HTERT RPE-1 (cell line): ENCODE measurements around the gene PRKACA.

Experiments
- in situ Hi-C: fragments of 300-500 bp; cut with MboI; formaldehyde crosslinking; loops from 4 replicates; pipeline ENCODE4 v1.14.3; 2020; ENCODE audit warnings: low sequenced_read_pairs

Gene PRKACA

DNA sequence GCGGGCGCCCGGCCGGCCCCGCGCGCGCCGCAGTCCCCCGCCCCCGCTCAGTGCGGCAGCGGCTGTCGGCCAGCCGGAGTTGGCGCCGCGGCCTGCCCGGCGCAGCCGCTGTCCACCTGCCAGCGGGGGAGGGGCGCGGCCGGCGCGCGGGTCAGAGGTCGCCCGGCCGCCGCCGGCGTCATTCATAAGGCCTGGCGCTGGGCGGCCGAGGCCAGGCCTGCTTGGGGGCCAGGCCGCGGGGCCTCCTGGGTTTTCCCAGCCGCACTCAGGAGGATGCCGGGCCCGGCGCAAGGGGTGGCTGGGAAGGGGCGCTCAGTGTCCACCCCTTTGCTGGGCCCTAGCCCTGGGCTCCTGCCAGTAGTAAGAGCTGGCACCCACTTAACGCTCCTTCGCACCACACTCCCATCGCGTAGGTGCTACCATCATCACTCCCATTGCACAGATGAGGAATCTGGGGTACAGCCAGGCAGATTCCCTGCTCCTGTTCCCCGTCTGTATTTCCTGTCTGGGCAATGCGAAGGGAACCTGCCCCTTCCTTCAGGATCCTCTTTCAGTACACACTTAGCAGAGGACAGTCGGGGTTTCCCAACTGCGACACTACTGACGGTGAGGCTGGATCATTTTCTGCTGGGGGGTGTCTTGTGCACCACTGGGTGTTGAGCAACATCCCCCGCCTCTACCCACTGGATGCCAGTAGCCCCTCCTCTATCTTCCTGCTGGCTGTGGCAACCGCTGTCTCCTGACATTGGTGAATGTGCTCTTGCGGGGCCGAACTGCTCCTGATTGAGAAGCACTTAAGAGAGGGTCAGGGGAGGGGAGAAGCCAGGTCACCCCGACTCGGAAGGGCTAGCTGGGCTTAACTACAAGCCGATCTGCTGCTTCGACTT is 846 bp upstream of the PRKACA start:
- in situ Hi-C loops: no loop called here

DNA sequence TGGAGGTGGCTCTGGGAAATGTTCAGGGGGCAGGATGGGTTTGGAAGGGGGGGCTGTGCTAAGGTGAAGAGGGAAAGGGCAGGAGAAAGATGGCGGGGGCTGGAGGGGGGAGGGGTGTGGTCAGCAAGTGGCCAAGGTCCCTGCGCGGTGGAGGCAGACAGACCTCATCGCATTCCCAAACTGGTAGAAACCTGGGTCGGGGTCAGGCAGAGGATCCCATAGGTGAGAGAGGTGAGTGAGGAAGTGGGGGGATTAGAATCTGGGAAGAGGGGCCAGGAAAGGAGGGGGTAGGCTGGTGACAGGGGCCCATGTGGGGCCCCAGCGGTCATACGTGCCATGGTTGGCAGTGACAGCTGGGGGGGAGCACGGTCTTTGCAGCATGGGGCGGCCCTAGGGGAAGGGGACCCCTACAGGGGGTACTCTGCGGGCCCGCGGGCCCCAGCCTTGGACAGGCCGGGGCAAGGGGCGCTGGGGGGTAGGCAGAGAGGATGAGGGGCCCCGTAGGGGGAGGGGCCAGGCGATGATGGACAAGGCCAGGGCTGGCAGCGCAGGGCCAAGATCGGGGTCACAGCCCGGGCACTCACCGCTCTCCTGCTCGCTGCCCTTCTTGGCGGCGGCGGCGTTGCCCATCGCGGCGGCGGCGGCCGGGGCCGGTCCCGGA is 514 bp downstream of the PRKACA start:
- in situ Hi-C loops: no loop called here

DNA sequence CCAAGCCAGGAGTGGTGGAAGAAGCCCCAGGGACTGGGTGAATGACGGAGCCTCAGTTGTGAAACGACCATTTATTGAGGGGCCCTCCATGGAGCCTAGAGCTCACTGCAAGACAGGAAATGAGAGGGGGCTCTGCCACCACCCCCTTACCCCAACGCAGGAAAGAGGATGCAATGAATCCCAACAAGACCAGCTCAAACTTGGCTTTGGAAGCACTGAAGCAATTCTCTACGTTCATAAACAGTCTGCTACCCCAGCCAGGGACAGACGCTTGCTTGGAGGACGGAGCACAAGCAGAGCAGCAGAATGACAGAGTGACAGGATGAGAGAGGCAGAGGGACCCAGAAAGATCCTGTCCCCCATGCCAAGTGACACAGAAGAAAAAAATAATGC is 1.0 kb downstream of the PRKACA start:
- in situ Hi-C loops: no loop called here

DNA sequence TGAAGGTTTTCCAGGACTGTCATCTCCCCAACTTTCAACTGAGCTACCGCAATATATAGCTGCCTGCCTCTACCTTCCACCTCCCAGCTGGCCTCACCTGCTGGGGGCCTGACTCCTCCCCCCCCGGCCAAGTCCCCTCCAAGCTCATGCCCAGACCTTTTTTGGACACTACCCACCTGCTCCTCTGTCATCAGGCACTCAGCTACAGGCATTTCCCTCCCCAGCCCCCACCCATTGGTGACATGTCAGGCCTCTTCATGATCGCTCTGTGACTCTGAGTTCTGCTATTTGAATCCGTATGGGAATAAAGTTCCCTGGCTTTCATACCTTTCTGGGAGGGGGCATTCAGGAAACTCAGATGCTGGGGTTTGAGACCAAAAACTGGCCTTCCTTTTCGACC is 1.8 kb downstream of the PRKACA start:
- in situ Hi-C loops: no loop called here

DNA sequence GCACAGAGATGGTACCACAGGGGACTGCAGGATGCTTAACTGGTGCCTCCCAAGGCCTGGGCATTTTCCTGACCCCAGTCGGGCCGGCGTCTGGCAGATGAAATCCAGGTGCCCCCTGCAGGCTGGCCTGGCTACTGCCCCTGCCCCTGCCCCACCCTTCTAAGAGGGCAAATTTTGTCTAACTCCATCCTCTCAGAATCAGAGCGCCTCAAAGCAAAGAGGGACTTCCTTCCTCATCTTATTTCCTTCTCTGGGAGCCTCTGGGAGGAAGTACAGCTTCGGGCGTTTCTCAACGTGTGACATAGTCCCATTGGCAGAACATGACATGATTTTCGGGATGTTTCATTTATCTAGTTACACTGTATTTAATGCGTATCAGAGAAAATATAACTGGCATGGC is 2.7 kb downstream of the PRKACA start:
- in situ Hi-C loops: no loop called here

DNA sequence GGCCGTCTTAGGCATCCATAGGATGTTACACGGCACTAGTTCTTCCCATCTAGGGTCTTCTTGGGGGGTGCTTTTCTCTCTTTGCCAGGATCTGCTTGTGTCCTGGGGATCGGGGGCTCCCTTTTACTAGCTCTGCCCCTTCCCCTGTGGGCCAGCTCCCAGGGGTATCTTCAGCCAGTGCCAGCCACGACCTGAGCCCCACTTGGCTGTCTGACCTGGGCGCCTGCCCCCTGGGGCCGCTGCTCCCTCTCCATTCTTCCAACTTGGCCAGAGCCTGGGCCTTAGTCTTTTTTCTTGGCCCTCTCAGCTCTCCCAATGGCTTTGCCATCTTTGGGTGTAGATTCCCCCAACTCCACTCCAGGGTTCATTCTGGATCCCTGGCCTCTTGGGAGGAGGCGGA is 3.1 kb downstream of the PRKACA start:
- in situ Hi-C loops: no loop called here

DNA sequence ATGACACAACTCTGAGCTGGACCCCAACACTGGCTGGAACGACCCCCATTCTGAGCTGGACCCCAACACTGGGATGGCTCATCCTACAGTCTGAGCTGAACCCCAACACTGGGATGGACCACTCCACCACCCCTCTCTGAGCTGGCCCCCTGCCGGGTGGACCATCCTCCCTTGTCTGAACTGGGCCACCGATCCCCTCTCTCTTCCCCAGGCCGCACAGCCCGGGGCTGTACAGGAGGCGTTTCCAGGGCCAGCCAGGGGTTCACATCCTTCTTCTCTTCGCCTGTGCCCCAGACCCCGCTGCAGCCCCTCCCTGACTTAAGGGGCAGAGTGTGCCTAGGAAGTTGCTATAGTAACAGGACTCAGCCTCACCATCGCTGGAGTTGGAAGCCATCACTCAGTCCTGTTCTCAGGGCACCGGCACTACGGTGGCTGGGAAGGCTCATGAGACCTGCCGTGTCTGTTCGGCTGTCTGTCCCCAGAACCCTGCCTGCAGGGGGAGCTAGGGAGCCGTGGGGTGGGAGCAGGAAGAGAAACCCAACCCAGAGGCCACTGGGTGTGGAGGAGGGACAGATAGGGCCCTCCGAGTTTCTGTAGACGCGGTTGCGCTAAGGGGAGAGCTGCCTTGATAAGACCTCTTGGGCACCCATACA is 3.7 kb downstream of the PRKACA start:
- in situ Hi-C loops: no loop called here

DNA sequence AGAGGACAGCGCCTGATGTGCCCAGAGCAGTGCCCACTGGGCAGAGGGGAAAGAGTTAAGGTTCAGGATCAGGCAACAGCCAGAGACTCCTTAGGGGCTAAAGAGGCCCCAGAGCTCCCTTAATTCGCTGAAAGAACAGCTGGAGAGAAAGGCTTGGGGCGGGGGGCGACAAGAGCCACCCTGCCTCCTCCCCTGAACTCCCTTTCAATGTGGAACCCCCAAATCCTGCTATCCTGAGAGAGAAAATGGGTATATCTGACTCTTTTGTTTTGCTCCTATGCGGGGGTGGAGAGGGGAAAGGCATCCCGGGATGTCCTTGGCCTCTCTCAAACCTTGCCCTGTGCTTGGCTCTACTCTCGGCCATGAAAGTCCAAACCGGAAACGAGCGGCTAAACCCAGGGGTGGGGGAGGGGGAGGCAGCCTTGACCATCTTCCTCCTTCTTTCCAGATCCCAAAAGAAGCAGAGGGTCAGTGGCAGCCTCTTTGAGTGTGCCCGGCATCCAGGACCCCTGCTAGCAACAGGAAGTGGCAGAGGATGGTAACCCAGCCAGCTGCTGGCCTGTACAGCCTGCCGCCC is 4.7 kb downstream of the PRKACA start:
- in situ Hi-C loops: no loop called here

DNA sequence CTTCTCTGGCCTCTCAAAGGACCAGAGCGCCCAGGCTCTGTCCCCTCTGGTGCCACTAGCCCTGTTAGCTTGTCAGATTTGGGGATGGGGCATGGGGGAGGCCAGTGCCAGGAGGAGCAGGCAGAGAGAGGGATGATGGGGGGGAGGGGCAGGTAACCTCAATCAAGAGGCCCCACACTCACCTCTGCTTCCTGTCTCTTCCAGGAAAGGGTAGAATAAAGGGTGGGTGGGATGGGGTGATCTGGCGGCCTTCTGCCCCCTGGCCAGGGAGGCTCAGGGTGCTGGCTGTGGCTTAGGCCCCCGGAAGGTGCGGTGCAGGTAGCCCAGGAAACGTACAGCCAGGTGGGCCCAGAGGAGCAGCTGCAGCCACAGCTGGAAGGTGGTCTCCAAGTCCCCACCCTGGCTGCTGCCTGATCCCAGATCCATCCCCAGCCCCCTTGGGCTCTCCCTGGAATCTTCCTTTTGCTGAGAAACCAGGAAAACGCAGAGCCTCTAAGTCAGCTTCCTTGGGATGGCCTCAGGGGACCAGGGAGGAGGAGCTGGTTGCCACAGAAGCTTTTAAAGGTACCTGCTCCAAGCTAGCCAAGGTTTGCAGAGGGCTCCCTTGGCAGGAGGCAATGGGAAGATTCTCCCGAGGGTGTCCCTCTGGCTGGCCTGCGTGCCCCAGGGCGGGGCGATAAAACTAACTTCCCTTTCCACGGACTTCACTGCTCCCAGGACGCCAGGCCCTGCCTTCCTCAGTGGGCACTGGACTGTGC is 5.3 kb downstream of the PRKACA start:
- in situ Hi-C loops: no loop called here

DNA sequence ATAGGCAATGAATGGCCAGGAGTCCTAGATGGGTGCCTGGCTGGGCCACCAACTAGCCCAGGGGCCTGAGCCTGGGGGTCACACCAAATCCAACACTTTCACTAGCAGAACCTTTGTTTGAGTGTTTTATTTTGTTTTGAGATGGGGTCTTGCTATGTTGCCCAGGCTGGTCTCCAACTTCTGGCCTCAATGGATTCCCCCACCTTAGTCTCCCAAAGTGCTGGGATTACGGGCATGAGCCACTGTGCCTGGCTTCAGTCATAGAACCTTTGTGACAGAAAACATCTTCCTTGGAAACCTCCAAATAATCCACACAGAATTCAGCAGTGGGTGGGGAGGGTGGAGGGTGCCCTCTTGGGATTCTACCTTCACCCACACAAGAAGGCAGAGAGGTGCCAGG is 6.1 kb downstream of the PRKACA start:
- in situ Hi-C loops: no loop called here

DNA sequence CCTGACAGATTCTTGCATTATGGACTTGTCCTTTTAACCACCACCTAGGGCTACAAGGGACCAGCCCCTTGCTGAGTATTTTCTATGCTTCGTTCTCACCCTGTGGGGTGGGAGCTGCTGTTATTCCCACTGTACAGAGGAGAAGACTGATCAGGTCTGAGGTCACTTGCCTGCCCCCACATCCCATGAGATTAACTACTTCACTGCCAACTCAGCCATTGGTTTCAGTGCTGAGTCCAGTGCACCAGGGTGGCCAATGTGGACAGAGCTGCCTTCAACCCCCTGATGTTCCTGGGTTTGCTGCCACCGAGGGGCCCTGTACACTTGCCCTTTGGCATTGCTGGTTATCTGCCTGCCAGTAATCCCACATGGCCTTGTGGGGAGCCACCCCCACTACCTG is 6.9 kb downstream of the PRKACA start:
- in situ Hi-C loops: no loop called here

DNA sequence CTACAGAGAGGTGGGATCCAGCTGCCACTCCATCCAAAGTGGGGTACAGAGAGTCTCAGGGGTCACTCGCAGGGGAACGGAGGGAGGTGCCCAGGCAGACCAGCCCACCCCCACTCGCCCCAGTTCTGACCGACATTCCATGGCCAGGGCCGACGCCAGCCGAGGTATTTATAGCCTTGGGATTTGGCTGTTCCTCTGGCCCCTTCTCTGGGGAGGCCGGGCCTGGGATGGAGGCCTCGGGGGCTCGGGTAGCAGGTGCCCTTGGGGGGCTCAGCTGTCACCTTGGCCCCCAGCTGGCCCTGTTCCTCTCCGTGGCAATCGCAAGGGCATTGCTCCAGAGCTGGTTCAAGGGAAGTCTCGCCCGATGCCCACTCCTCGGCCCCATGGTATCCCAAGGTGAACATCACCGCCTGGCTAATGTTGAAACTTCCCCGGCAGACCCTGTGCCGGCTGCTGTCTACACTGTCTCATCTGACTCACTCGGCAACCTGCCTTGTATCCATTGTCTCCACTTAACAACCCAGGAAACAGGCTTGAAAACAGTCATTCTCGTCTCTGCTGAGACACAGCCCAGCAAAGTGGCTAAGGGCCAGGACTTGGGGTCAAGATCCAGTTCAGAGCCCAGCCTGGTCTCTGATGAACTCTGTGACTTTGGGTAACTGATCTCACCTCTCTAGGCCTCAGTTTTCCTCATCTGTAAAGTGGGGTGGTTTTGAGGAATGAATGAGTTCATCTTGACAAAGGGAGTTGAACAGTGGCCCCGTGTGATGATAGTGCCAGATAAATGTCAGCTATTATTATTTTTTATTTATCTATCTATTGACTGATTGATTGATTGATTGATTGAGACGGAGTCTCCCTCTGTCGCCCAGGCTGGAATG is 9.7 kb downstream of the PRKACA start:
- in situ Hi-C loops: no loop called here

DNA sequence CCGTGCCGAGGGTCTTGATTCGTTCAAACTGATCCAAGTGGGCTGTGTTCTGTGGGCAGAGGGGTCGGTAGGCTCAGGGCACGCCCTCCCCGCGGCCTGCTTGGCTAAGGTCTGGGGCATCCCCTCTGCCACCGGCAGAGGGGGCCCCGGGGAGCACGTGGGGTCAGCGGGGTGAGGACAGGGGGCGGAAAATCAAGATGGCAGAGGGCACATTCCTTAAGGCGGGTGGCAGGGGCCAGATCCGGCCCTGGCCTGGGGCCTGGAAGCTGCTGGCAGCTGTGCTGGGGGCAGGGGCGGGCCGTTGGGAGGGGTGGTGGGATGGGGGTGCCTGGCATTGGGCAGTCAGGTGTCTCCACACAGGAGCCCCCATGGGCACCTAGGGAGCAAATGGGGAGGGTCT is 10.7 kb downstream of the PRKACA start:
- in situ Hi-C loops: no loop called here

DNA sequence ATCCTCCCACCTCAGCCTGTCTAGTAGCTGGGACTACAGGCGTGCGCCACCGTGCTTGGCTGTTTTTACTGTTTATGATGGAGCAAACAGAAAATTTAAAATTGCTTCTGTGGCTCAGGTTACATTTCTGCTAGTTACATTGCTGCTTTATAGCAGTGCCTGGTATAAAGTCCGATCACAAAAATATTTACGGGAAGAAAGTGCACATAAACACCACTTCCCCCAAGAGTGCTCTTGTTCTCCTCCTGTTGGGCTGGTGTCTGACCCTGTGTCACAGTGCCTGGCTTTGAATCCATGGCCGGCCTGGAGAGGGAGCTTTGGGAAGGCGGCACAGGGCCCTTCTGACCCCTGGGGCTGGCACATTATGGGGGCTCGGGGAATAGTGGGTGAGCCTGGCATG is 11.9 kb downstream of the PRKACA start:
- in situ Hi-C loops: no loop called here

DNA sequence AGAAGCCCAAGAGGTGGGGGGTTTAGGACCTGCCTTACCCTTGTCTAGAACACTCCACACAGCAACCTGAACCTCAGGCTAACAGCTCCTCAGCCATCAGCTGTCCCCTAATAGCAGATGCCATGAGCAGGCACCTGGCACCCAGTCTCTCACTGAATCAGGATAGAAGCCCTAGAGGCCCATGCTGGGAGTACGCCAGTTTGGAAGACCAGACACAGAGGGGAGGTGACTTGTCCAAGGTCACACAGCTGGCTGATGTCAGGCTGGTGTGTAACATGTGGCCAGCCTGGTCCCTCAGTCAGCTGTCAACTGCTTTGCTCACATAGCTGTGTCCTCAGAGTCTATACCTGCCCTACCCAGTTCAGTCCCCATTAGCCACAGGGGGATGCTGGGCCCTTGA is 14.3 kb downstream of the PRKACA start:
- in situ Hi-C loops: no loop called here

DNA sequence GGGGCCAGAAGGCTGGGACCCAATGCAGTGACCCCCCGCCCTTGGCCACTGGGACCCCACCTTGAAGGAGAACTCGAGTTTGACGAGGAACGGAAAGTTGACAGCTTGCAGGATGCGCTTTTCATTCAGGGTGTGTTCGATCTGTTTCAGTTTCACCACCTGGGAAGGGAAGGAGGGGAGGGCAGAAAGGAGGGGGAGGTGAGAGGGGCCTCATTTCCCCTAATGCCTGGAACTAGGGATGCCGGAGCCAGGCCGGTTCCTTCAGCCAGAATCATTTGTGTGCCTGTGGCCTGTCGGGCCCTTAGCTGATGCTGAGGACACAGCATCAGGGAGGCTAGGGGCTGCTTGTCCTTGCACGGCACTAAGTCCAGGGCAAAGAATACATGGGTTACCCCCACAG is 14.8 kb downstream of the PRKACA start:
- in situ Hi-C loops: no loop called here

DNA sequence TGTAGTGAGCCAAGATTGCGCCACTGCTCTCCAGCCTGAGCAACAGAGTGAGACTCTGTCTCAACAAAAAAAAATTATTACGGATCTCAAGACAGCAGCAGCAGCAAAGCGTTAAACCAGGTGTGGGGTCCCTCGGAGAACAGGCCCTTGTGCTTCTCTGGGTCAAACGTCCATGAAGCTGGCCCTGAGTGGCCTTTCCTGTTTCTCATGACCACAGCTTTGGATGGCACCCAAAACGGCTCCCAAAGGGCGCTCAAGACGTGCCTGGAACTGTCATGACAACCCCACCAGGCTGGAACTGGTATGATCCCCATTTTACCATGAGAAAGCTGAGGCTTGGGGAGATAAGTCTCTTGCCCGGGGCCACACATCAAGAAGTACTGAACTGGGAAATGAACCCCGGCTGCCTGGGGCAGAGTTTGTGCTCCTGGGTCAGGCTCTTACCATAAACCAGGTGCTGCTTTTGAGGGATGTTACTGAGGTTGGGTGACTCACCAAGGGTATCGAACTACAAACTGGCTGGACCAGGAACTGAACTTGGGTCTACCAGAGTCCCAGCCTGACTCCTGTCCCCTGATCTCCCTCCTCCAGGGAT is 15.4 kb downstream of the PRKACA start:
- in situ Hi-C loops: no loop called here

DNA sequence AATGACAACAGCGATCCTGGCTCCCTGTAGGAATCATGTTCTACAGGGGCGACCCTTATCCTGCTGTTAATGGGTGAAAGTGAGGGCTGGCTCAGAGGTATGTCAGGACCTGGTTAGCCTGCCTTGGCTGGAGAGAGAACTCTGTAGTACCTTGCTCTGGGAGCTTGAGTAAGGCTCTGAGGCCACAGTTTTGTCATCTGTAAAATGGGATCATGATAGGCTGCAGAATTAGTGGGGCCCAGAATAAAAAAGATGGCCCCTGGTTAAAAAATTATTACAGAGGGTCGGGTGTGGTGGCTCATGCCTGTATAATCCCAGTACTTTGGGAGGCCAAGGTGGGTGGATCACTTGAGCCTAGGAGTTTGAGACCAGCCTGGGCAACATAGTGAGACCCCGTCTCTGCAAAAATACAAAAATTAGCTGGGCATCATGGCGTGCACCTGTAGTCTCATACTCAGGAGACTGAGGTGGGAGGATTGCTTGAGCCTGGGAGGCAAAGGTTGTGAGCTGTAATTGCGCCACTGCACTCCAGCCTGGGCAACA is 16.5 kb downstream of the PRKACA start:
- in situ Hi-C loops: no loop called here

DNA sequence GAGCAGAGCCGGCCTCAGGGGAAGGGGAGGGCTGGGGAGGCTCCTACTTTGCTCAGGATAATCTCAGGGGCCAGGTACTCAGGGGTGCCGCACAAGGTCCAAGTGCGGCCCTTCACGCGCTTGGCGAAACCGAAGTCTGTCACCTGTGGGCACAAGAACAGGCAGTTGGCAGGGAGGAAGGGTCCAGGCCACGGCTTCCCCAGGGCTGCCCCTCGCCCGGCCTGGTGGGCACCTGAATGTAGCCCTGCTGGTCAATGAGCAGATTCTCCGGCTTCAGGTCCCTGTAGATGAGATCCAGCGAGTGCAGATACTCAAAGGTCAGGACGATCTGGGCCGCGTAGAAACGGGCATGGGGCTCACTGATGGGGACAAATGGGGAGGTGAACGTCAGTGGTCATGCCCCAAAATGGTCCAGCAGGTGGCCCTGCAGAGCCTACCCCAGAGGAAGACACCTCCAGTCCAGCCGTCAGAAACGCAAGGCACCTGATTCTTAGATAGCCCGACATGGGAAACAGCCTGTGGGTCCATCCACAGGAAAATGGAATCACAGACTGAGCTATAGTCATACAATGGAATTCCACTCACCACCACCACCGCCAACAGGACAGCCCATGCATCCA is 19.9 kb downstream of the PRKACA start:
- in situ Hi-C loops: no loop called here
